NCI-H69 (cell line): ENCODE measurements around the gene HSD17B3.
"Not testable (repeated sequence)": the region's sequence is repeated elsewhere in the genome, so short reads cannot be mapped to it uniquely, and the experiment has no call there.

Source experiments
- DNase-seq: peaks from one replicate; lab custom pipeline; 2025; lab: John Stamatoyannopoulos, UW

Gene HSD17B3

DNA sequence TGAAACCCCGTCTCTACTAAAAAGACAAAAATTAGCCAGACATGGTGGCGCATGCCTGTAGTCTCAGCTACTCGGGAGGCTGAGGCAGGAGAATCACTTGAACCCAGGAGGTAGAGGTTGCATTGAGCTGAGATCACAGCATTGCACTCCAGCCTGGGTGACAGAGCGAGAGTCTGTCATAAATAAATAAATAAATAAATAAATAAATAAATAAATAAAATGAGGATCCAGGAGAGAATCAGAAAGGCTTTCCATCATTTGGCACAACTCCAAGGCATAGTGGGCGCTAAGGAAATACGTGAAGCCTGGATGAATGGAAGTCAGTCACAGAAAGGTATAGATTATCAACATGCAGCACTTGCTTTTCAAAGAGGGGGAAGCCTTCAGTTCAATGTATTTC, 65.6 kb downstream of the HSD17B3 start:
- DNase-seq = not testable (repeated sequence)

DNA sequence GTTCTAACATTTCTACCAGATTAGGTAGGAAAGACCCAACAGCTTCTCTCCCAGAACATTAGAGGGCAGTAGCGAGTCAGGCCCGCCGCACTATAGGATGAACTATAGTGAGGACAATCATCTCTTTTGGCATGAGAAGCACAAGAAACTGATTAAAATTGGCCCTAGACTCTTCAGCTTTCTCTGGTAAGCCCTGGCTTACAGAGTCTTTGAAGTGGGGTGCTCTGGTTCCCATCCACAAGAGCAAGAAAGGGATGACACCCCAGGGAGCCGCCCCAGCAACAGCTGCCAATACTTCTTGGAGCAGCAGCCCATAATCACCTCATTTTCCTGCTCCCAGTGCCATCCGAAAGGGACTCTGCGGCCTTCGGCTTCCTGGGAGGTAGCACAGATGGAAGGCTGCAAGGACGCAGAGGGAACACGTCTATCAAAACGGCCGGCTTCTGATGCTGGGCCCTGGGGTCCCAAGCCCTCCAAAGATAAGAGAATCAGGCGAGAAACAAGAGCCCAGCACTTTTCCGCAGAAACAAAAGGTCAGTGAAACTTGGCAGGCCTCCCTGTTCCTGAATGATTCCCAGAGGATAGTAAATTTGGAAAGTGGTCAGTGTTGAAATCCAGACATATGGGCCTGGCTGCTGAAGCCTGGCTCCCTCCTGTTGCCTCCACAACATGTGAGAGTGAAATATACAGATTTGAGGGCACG, 69.3 kb downstream of the HSD17B3 start:
- DNase-seq = peak; percentile 63

DNA sequence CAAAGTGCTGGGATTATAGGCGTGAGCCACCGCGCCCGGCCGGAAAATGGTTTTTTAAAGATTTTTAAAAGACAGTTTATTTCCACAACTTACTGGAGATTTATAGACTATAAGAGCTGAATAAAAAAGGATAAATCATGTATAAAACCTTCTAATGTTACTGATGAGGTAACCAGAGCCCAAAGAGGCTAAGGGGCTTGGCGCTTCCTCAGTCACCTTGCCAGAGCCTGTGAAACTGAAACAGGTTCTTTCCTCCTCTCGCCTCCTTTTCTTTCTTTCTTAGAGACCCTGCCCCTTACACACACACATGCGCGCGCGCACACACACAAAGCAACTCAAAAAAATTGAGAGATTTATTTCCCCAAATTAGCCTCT, 69.8 kb downstream of the HSD17B3 start:
- no peak for DNase-seq

DNA sequence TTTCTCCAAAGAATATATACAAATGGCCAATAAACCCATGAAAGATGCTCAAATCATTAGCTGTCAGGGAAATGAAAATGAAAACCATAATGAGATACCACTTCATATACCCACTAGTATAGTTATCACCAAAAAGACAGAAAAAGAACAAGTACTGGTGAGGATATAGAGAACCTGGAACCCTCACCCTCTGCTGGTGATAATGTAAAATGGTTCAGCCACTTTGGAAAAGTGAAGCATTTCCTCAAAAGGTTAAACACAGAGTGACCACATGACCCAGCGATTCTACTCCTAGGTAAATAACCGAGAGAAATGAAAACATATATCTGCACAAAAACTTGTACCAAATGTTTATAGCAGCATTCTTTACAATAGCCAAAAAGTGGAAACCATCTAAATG, 72.0 kb downstream of the HSD17B3 start:
- DNase-seq = no peak

DNA sequence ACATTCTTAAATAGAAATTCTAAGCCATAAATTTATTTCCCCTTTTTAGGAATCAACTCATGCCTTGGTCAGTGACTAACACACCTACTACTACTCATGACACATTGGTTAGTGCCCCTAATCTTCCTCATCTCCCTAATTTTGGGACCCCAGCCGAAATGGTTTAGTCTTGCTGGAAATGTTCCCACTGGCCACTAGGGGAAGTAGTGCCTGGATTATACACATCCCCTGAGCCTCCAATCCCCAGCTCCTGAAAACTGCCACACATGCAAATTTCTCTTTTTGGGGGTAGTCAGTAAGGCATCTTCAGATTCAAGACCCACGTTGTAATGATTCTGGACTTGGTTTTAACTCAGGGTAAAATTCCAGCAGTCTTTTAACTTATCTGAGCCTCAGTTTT, 79.8 kb downstream of the HSD17B3 start:
- peak; percentile 31 for DNase-seq

DNA sequence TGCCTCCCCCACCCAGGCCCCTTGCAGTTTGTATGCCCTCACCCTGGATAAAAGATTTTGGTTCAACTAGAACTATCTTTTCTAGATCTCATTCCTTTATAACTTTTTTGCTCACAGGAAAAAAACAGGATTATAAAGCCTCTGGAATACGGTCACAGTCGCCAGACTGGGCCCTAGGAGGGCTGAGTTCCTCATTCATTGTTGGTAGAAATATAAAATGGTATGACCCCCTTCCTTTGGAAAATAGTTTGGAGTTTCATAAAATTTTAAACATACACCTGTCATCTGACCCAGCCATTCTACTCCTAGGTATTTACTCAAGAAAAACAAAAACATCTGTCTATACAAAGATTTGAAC, 82.1 kb downstream of the HSD17B3 start:
- peak; percentile 42 for DNase-seq

DNA sequence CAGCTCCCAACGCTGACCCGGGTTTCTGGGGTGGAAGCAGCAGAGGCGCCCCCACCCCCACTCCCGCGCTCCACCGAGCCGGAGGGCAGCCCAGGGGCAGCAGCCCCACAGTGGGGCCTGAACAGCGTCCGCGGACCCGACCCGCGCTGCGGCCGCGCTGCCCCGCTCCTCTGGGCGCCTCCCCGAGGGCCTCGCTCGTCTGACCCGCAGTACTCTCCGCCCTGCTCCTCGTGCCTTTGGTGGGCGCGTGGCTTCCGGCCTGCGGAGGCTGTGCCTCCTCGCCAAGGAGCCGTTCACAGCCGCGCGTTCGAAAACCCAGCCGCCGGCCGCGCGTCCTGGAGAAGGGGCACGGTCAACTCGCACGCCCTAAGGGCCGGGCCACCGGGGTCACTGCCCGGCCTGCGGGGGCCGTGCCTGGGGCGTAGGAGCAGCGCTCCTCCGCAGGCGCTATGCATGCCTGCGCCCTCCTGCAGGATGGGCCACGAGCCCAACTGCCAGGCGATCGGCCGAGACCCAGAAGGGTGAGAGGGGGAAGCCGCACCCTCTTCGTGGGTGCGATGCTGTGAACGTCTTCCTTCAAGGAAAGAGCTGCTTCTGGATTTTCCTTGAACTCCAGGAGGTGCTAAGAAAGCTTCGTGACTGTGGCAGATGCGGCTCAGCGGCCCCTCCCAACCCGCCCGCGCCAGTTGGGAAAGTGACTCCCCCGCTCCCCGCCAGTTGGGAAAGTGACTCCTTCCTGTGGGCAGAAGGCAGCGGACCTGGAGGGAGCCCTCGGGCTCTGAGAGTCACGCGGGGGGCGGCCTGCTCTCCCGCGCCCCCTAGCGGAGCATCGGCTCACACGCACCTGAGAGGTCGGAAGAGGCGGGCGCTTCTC, 82.7 kb downstream of the HSD17B3 start:
- peak; percentile 19 for DNase-seq

DNA sequence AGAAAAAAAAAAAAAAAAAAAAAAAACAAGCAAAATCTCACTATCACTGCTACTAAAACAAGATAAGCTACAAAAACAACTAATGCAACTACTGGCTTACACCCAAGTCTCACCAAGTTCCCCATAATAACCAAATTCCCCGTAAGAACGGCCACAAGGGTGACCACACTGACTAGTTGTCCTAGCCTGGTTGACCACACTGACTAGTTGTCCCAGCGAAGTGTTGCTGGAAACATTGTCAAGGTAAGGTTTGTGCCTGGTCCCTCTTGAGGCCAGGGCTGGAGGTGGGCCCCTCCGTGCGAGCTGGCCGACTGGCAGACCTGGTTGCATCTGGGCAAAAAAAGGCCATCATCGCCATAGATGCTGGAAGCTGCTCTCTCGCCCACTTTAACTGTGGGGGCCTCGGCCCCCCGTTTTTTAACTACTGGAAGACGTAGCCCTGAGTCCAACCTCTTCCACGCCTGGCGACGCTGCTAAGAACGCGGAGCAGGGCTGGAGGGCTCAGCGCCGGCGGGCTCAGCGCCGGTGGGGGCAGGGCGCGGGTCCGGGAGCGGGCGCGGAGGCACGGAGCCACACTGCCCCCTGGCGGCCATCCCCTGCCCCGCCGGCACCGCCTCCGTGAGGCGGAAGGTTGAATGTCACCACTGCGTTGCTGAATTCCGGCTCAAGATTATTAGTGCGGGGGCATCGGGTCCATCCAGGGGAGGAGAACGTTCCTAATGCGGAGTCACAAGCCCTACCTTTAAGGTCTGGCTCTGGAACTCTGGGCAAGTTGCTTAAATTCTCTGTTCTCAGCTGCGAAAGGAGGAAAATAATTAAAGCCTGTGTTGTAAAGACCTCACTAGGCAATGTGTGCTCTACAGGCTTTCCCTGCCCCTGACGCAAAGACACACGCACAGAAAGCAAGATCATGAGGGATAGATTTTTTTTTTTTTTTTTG, 84.0 kb downstream of the HSD17B3 start:
- peak; percentile 84 for DNase-seq

DNA sequence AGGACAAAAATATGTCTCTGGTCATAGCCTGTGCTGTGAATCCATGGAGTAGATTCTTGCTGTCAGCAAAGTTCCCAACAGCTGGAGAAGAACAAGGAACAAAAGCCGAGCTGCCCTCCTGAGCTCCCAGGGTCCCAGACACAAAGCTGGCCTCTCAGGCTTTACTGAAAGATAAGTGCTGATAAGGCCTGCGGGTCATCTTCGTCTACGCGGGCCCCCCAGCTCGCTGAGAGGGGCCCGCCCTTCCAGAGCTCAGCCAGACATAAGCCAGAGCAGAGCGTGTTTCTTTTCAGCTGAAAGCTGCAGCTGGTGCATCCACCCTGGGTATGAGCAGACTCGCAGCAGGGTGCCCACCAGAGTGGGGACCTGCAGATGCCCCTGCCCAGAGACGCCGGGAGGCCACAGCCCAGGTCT, 84.7 kb downstream of the HSD17B3 start:
- DNase-seq = peak; percentile 47

DNA sequence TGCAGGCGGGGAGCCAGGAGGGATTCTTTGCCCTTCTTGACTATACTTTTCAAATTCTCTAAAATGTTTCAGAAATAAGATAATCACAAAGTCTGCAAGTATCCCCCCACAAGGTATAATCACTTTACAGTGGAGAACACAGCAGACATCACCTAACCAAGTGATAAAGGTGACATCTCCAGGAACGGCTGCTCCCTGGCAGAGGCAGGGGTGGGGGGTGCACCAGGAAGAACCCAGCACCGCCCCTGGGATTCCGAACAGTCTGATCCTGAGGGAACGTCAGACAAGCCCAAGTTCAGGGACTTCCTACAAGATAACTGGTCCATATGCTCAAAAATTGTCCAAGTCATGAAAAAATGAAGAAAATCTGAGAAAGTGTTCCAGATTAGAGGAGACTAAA, 85.4 kb downstream of the HSD17B3 start:
- no peak for DNase-seq

DNA sequence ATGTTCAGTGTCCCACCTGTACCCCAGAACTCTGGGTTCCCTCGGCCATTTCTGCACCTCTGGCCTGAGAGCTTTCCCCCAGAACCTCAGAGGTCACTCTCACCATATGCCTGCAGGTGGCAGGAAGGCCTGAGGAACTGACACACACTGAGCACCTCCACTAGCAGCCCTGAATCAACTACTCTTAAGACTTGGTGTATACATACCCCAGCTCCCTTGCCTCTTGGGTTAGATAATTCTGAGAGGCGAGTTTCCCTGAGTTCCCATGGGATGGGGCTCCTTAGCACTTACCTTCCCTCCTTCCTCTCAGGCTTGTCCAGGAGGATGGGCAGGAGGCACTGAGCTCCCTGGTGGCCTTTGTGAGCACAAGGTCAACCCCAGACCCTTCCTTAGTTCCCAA, 86.1 kb downstream of the HSD17B3 start:
- no peak for DNase-seq

DNA sequence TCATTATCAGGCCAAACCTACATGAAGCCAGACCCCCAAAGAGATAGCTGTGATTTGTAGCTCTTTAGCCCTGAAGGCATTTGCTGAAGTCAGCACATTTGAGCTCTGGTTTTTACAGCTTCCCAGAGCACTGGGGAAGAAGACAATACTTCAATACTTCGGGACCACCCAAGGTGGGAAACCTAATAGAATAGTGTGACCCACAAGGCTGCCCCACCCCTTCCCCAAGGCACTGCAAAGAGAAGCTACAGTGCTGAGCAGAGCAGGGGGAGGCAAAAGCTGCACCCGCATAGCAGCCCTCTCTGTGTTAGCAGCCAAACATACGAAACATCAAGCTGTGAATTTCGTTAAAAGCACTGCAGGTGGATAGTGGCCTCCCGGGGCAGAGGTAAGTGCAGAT, 87.3 kb downstream of the HSD17B3 start:
- DNase-seq = no peak

DNA sequence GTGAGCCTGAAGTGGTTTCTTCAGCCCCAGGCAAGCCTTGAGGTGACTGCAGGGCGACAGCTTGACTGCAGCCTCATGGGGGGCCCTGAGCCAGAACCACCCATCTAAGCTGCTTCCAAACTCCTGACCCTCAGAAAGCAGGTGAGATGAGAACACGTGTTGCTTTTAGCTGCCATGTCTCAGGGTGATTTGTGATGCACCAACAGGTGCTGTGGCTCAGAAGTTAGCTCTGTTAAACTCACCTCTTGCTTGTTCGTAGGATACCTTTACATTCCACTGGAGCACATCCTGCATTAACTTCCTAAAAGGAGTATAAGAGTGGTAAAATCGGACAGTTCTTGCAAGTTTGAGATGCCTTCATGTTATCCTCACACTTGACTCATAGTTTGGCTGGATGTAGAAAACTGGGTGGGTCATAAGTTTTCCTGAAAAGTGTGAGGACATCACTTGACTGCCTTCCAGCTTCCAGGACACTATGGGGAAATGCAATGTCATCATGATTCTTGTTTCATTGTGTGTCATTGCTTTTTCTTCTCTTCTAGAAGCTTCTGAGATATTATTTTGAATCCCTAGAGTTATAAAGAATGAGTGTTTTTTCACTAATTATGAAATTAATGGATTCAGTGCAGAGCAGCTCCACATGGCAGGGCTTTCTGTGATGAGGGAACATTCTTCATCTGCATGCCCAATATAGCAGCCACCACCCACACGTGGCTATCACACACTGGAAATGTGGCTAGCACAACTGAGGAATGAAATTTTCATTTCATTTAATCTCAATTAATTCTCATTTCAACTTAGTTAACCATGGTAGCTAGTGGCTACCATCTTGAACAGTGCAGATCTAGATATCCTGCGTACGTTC, 92.3 kb downstream of the HSD17B3 start:
- DNase-seq = no peak

DNA sequence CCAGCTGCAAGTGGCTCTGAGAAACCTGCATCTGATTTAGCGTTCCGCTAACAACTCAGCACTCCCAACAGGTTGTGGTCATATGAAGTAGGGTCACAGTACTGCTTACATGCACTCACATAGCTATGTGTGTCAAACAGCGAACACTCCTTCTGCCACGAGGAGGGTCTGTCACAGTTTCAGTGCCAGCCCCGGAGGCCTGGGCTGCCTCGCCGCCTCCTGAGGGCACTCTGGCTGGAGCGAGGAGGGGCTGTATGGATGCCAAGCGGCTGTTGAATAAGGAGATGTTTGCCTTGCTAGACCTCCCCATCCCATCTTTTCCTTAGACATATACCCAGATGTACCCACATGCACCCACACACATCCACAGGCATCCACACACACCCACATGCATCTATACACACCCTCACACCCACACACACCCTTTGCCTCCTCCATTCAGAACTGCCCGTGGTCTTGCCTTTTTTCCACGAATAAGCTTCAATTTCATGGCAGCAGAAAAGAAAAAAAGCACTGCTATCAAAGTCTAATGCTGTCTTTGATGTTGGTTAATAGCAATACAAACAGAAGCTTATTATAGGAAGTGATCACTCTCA, 95.7 kb downstream of the HSD17B3 start:
- DNase-seq = no peak

DNA sequence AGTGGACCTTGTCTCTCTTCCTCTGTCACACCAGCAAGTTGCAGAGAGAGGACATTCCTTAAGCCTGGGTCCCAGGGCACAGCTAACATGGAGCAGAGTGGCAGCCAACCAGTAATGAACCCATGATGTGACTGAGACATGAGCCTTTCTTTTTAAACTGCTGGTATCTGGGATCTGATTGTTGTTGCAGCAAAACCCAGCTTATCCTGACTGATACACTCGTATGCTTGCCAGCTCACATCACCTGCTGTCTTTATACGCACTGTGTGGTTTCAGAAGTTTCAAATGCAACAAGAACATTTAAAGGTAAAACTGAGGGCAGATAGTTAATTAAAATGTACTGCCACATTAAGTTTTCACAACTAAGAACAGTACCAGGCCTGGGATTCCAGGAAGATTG, 97.1 kb downstream of the HSD17B3 start:
- no peak for DNase-seq

DNA sequence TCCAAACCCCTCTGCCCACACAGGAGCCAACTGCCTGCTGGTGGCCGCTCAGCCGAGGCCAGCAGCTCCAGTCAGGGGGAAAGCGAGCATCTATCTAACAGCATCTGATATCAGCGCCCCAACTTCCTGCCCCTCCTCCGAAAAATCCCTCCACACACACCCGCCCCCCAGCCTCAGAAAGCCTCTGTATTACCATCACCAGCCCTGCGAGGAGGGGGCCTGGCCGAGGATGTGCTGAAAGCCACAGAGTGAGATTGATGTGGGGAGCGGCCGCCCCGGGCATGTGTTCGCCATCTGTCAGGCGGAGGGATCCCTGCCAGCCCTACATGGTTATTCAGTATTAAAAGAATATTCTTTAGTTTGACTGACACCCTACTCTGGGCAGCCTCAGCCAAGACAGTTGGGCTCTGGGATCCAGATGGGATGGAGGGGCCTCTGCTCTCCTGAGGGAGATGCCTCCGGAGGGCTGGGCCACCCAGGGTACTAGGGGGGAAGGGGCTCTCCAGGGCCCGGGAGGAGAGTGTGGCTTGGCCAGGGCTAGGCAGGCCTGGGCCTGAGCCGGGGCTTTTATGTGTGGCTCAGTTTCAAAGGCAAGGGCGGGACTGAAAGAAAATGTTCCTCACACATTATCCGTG, 98.0 kb downstream of the HSD17B3 start:
- DNase-seq = peak; percentile 44

DNA sequence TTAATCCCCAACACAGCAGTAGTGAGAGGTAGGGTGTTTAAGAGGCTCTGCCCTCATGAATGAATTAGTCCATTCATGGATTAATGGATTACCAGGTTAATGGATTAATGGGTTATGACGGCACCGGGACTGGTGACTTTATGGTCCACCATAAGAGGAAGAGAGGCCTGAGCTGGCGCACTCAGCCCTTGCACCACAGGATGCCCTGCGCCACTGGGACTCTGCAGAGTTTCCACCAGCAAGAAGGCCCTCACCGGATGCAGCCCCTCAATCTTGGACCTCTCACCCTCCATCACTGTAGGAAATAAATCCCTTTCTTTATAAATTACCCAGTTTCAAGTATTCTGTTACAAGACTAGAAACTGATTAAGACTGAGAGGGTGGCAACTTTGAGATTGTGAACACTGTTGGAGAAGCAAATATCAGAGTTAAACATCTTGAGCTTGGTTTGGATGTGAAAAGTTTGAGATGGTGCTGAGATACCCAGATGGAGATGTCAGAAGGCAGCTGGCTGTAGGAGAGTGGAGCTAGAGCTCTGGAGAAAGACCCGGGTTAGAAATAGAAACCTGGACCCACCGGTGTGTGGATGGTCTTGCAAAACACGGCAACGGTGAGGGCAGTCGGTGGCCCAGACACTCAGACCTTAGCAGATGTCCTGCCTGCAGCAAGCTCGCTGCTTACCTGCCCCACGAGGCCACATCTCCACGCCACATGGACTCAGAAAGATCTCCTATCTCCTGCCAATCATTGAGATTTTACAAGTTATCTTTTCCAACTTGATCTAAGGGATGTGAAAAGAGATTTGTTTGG, 98.8 kb downstream of the HSD17B3 start:
- DNase-seq = no peak

DNA sequence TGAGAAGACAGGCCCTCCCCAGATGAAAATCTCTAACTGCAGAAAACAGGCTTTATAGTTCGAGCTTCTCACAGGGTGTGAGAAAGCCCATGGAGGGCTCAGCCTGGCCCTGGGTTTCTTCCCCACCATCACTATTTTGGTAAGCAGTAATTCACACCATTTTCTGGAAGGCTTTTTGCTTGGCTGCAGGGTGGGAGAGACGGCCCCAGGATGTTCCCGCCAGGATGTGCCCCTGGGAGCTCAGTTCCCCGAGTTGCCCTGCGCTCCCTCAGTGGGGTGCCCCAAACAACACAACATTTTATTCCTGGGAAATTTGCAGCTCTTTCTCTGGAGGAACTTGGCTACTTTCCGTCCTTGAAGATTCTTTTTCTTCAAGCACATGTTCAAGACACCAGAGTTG, 100.8 kb downstream of the HSD17B3 start:
- no peak for DNase-seq

DNA sequence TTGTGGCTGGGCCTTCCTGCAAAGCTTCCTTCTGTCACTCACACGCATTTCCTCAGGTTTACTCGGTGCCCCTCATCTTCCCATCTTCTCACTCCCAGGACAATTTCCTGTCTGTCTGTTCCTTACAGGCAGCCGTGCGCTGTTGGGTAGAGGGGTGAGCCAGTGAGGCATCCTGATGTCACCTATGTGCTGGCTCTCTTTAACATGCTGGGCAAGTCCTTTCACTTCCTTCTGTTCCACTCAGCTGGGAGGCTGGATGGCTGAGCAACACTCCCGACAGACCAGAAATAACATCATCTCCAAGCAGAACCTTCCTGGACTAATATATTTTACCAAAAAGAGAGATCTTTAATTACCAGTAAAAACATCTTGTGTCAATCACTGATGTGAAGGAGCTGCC, 103.0 kb downstream of the HSD17B3 start:
- no peak for DNase-seq

DNA sequence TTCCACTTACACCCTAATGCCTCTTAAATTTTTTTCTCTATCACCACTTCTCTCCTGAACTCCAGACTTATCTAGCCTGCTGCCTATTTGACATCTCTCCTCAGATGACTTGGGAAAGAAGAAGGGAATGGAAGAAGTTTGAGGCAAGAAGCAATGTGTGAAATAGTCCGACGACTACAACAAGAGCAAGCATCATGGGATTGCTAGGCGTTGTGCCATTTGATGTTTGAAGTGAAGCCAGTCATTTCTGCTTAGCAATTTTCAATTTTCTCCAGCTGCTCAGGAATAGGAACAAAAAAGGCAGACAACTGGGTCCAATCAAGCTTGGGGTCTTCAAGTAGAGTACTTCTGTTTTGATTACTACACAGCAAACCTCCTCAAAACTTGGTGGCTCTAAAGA, 106.4 kb downstream of the HSD17B3 start:
- DNase-seq = no peak
